Hepatocyte (in vitro differentiated cells): ENCODE measurements around the gene VTN.

ENCODE experiments used
- EZH2phosphoT487 ChIP-seq: fragments of 200-600 bp; sonication (generic); IDR thresholded peaks from one replicate; pipeline ENCODE4 v1.6.1; 2018; ENCODE audit warnings: antibody characterized with exemption, mild to moderate bottlenecking, low read depth, moderate library complexity; ENCODE audit not compliant: unreplicated experiment, severe bottlenecking
- TF ChIP-seq, protein P1 (sequence below): fragments of 200-600 bp; sonication (generic); IDR thresholded peaks from 2 replicates; pipeline ENCODE4 v1.5.1; 2016; ENCODE audit warnings: antibody characterized with exemption, mild to moderate bottlenecking; ENCODE audit not compliant: poor library complexity

DNA sequence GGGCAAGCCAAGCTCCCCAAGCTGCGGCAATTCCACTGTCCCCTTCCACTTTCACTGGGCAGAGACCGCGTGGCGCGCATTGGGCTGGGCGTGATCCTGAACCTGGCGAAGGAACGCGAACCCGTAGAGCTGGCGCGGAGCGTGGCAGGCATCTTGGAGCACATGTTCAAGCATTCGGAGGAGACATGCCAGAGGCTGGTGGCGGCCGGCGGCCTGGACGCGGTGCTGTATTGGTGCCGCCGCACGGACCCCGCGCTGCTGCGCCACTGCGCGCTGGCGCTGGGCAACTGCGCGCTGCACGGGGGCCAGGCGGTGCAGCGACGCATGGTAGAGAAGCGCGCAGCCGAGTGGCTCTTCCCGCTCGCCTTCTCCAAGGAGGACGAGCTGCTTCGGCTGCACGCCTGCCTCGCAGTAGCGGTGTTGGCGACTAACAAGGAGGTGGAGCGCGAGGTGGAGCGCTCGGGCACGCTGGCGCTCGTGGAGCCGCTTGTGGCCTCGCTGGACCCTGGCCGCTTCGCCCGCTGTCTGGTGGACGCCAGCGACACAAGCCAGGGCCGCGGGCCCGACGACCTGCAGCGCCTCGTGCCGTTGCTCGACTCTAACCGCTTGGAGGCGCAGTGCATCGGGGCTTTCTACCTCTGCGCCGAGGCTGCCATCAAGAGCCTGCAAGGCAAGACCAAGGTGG lies 11.2 kb upstream of the VTN start:
- no peak for TF ChIP-seq EZH2phosphoT487
- TF ChIP-seq, protein P1, sequence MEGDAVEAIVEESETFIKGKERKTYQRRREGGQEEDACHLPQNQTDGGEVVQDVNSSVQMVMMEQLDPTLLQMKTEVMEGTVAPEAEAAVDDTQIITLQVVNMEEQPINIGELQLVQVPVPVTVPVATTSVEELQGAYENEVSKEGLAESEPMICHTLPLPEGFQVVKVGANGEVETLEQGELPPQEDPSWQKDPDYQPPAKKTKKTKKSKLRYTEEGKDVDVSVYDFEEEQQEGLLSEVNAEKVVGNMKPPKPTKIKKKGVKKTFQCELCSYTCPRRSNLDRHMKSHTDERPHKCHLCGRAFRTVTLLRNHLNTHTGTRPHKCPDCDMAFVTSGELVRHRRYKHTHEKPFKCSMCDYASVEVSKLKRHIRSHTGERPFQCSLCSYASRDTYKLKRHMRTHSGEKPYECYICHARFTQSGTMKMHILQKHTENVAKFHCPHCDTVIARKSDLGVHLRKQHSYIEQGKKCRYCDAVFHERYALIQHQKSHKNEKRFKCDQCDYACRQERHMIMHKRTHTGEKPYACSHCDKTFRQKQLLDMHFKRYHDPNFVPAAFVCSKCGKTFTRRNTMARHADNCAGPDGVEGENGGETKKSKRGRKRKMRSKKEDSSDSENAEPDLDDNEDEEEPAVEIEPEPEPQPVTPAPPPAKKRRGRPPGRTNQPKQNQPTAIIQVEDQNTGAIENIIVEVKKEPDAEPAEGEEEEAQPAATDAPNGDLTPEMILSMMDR: peak; percentile 40
